ENCODE data around the gene OR6A2. TPM values are rescaled to one million over a fixed set of nuclear protein-coding genes. Genes with fewer than 3 reads are reported as not detected.
A peak's percentile ranks its signal among the peaks of the same experiment; 100 is the strongest.

The OR6A2 gene
- total RNA-seq, 1 donor from 2014 or later: 0.18 TPM

GRCh38 chr11:6834021-6834420 lies 34.5 kb upstream of the OR6A2 start:
- ChIA-PET CTCF (interaction anchor here (1.9 kb wide), 1 partner anchor 22 kb away, joined by 7 read pairs; no protein-coding TSS in a partner anchor), POLR2A (no interaction called here)
- Mint-ChIP-seq H3K27me3 (no peaks in the 10 kb centered on the region), H3K4me3 (no peak overlapping the region), H3K4me1 (peaks cover 20% of the 10 kb centered on the region), H3K9me3 (no peaks in the 10 kb centered on the region), H3K36me3 (ENCODE audit: low read depth) (no peaks in the 10 kb centered on the region), H3K27ac (no peak overlapping the region)
- TF ChIP-seq CTCF (IDR thresholded peaks at IDR 0.05): no peak
- ATAC-seq (ENCODE audit: low read depth) (no peak), DNase-seq (no peak)
- intact Hi-C loops (cut with micrococcal nuclease): no loop called here

GRCh38 chr11:6833356-6833755 lies 33.9 kb upstream of the OR6A2 start:
- no peaks in the 10 kb centered on the region for H3K9me3 Mint-ChIP-seq
- H3K36me3 Mint-ChIP-seq (ENCODE audit: low read depth): no peaks in the 10 kb centered on the region
- DNase-seq: no peak
- no peak for TF ChIP-seq CTCF (IDR thresholded peaks at IDR 0.05)
- H3K27me3 Mint-ChIP-seq: no peaks in the 10 kb centered on the region
- H3K4me3 Mint-ChIP-seq: no peak overlapping the region
- CTCF ChIA-PET: interaction anchor here (1.9 kb wide), 1 partner anchor 21 kb away, joined by 7 read pairs; no protein-coding TSS in a partner anchor
- intact Hi-C loops (cut with micrococcal nuclease): no loop called here
- no peak for ATAC-seq (ENCODE audit: low read depth)
- peaks cover 20% of the 10 kb centered on the region for H3K4me1 Mint-ChIP-seq
- peak overlapping the region; percentile 6 for H3K27ac Mint-ChIP-seq
- POLR2A ChIA-PET: no interaction called here

- TF ChIP-seq CTCF (IDR thresholded peaks at IDR 0.05): no peak
- POLR2A ChIA-PET: no interaction called here
- no peak overlapping the region for H3K4me3 Mint-ChIP-seq
- H3K27ac Mint-ChIP-seq: no peak overlapping the region
- H3K9me3 Mint-ChIP-seq: no peaks in the 10 kb centered on the region
- ATAC-seq (ENCODE audit: low read depth): no peak
- no peaks in the 10 kb centered on the region for H3K27me3 Mint-ChIP-seq
- DNase-seq: no peak
- intact Hi-C loops (cut with micrococcal nuclease): no loop called here
- CTCF ChIA-PET: no interaction called here
- H3K36me3 Mint-ChIP-seq (ENCODE audit: low read depth): no peaks in the 10 kb centered on the region
- peaks cover 12% of the 10 kb centered on the region for H3K4me1 Mint-ChIP-seq
These were observed 28.6 kb upstream of the OR6A2 start for GRCh38 chr11:6828103-6828502.

- TF ChIP-seq CTCF (IDR thresholded peaks at IDR 0.05): no peak
These were observed 25.8 kb upstream of the OR6A2 start for GRCh38 chr11:6825231-6825744.

GRCh38 chr11:6824136-6824823 lies 24.8 kb upstream of the OR6A2 start:
- H3K27me3 Mint-ChIP-seq: peaks cover 3% of the 10 kb centered on the region
- no peak overlapping the region for H3K27ac Mint-ChIP-seq
- intact Hi-C loops (cut with micrococcal nuclease): no loop called here
- no peaks in the 10 kb centered on the region for H3K36me3 Mint-ChIP-seq (ENCODE audit: low read depth)
- peaks cover 6% of the 10 kb centered on the region for H3K9me3 Mint-ChIP-seq
- no peak overlapping the region for H3K4me3 Mint-ChIP-seq
- CTCF ChIA-PET: interaction anchor here (0.6 to 1.1 kb wide), 2 partner anchors 13 to 65 kb away, joined by 3 read pairs; no protein-coding TSS in a partner anchor
- DNase-seq: no peak
- no peak for TF ChIP-seq CTCF (IDR thresholded peaks at IDR 0.05)
- H3K4me1 Mint-ChIP-seq: no peaks in the 10 kb centered on the region
- POLR2A ChIA-PET: interaction anchor here (0.6 to 0.7 kb wide), 2 partner anchors 38 to 104 kb away, joined by 3 to 4 read pairs; no protein-coding TSS in a partner anchor
- ATAC-seq (ENCODE audit: low read depth): no peak

More at GRCh38 chr11:6825231-6825744, 25.8 kb upstream of the OR6A2 start:
- ATAC-seq (ENCODE audit: low read depth) (no peak), DNase-seq (no peak)
- Mint-ChIP-seq H3K36me3 (ENCODE audit: low read depth) (no peaks in the 10 kb centered on the region), H3K4me3 (no peak overlapping the region), H3K27ac (no peak overlapping the region), H3K27me3 (peaks cover 1% of the 10 kb centered on the region), H3K9me3 (peaks cover 1% of the 10 kb centered on the region), H3K4me1 (no peaks in the 10 kb centered on the region)
- ChIA-PET POLR2A (interaction anchor here (0.6 kb wide), 1 partner anchor 105 kb away, joined by 3 read pairs; no protein-coding TSS in a partner anchor), CTCF (interaction anchor here (0.9 kb wide), 1 partner anchor 13 kb away, joined by 3 read pairs; no protein-coding TSS in a partner anchor)
- intact Hi-C loops (cut with micrococcal nuclease): no loop called here
